Measurements from ENCODE around the gene SPRING1. TPM values are rescaled to one million over a fixed set of nuclear protein-coding genes. Genes with fewer than 3 reads are reported as not detected.
A peak's percentile ranks its signal among the peaks of the same experiment; 100 is the strongest.

The SPRING1 gene
- total and polyA plus RNA-seq, 2 experiments from 2014 or later = 36.0 to 95.2 TPM

DNA sequence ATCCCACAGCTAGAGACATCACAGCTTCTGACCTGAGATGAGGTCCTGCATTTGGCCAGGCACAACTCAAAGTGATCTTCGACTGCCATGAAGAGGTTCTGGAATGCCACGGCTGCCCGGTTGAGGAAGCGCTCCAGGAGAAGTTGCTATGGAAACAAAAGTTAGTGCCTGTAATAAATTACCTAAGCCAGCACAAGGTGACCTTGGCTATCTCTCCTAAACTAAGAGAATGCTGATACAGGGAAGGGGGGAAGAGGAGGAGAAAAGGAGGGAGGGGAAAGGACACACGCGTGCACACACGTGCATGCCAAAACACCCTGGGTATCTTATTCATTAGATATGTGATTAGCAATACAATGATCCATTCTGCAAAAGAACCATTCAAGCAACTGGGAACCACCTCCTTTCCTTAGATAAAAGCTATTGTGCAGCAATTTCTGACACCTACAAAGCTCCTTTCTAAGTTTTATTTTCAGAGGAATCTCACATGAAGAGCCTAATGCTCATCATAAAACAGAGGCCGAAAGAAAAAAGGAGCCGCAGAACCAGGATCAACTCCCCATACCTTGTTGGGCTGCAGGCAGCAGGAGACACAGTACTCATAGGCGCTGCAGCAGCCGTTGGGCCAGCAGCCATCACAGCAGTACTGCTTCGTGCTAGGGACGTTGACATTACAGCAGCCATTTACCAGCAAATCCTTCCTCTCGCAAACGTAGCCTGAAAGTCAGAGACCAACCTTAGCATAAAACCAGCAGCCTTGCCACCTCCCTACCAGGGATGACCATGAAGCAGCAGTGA lies 17.9 kb downstream of the SPRING1 start:
- Histone ChIP-seq H3K4me3 (no peak overlapping the region), H4K20me1 (ENCODE audit: insufficient read depth, poor library complexity, severe bottlenecking) (peaks cover 31% of the 10 kb centered on the region), H3K27ac (peak overlapping the region; percentile 13), H3K9me3 (ENCODE audit: low read depth) (no peaks in the 10 kb centered on the region), H2AFZ (no peak overlapping the region), H3K4me1 (ENCODE audit: insufficient read depth) (no peaks in the 10 kb centered on the region), H3K79me2 (peaks cover 59% of the 10 kb centered on the region), H3K36me3 (replicated peaks; ENCODE audit: insufficient read depth, low read depth) (no peaks in the 10 kb centered on the region), H3K4me2 (no peak overlapping the region), H3K27me3 (no peaks in the 10 kb centered on the region), H3K9me2 (replicated peaks; ENCODE audit: insufficient read depth) (no peaks in the 10 kb centered on the region)
- DNase-seq (ENCODE audit: low spot score) = peak; percentile 52
- 71% methylated on average over 15 of the region's 15 CpGs for WGBS (ENCODE audit: low lambda C conversion rate, missing lambda C conversion rate)
- TF ChIP-seq EZH2 (IDR thresholded peaks at IDR 0.05; ENCODE audit: borderline replicate concordance) (no peak), EZH2phosphoT487 (IDR thresholded peaks at IDR 0.05; ENCODE audit: low read depth, severe bottlenecking, unreplicated experiment) (no peak)
- TF ChIP-seq, protein P1, sequence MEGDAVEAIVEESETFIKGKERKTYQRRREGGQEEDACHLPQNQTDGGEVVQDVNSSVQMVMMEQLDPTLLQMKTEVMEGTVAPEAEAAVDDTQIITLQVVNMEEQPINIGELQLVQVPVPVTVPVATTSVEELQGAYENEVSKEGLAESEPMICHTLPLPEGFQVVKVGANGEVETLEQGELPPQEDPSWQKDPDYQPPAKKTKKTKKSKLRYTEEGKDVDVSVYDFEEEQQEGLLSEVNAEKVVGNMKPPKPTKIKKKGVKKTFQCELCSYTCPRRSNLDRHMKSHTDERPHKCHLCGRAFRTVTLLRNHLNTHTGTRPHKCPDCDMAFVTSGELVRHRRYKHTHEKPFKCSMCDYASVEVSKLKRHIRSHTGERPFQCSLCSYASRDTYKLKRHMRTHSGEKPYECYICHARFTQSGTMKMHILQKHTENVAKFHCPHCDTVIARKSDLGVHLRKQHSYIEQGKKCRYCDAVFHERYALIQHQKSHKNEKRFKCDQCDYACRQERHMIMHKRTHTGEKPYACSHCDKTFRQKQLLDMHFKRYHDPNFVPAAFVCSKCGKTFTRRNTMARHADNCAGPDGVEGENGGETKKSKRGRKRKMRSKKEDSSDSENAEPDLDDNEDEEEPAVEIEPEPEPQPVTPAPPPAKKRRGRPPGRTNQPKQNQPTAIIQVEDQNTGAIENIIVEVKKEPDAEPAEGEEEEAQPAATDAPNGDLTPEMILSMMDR (IDR thresholded peaks at IDR 0.05; ENCODE audit: poor library complexity) = no peak

- Histone ChIP-seq H3K79me2 (peaks cover 48% of the 10 kb centered on the region), H3K4me1 (ENCODE audit: insufficient read depth) (no peaks in the 10 kb centered on the region), H3K27me3 (no peaks in the 10 kb centered on the region), H3K9me3 (ENCODE audit: low read depth) (no peaks in the 10 kb centered on the region), H3K36me3 (replicated peaks; ENCODE audit: insufficient read depth, low read depth) (no peaks in the 10 kb centered on the region), H3K4me2 (no peak overlapping the region), H2AFZ (no peak overlapping the region), H3K9me2 (replicated peaks; ENCODE audit: insufficient read depth) (no peaks in the 10 kb centered on the region), H3K27ac (peak overlapping the region; percentile 13), H4K20me1 (ENCODE audit: insufficient read depth, poor library complexity, severe bottlenecking) (peaks cover 31% of the 10 kb centered on the region), H3K4me3 (no peak overlapping the region)
- WGBS (ENCODE audit: low lambda C conversion rate, missing lambda C conversion rate) = 62% methylated on average over 10 of the region's 10 CpGs
- TF ChIP-seq EZH2phosphoT487 (IDR thresholded peaks at IDR 0.05; ENCODE audit: low read depth, severe bottlenecking, unreplicated experiment) (no peak), EZH2 (IDR thresholded peaks at IDR 0.05; ENCODE audit: borderline replicate concordance) (no peak)
- TF ChIP-seq, protein P1 (IDR thresholded peaks at IDR 0.05; ENCODE audit: poor library complexity) = no peak
- DNase-seq (ENCODE audit: low spot score) = no peak
These were observed 19.0 kb downstream of the SPRING1 start for GRCh38 chr12:116718655-116719454.

- no peak for TF ChIP-seq EZH2phosphoT487 (IDR thresholded peaks at IDR 0.05; ENCODE audit: low read depth, severe bottlenecking, unreplicated experiment)
- TF ChIP-seq EZH2 (IDR thresholded peaks at IDR 0.05; ENCODE audit: borderline replicate concordance) = no peak
- TF ChIP-seq, protein P1 (IDR thresholded peaks at IDR 0.05; ENCODE audit: poor library complexity) = no peak
- Histone ChIP-seq H4K20me1 (ENCODE audit: insufficient read depth, poor library complexity, severe bottlenecking) (peaks cover 24% of the 10 kb centered on the region), H3K79me2 (peaks cover 37% of the 10 kb centered on the region), H3K4me2 (no peak overlapping the region), H2AFZ (no peak overlapping the region), H3K9me3 (ENCODE audit: low read depth) (no peaks in the 10 kb centered on the region), H3K4me1 (ENCODE audit: insufficient read depth) (no peaks in the 10 kb centered on the region), H3K27ac (no peak overlapping the region), H3K36me3 (replicated peaks; ENCODE audit: insufficient read depth, low read depth) (no peaks in the 10 kb centered on the region), H3K27me3 (no peaks in the 10 kb centered on the region), H3K4me3 (no peak overlapping the region), H3K9me2 (replicated peaks; ENCODE audit: insufficient read depth) (no peaks in the 10 kb centered on the region)
- WGBS (ENCODE audit: low lambda C conversion rate, missing lambda C conversion rate) = 88% methylated on average over 27 of the region's 27 CpGs
- DNase-seq (ENCODE audit: low spot score) = no peak
These were observed 20.1 kb downstream of the SPRING1 start for GRCh38 chr12:116717466-116718437.

Measured in hepatocyte (in vitro differentiated cells).